NCI-H1436 treated with DMSO at 0.1 percent for 48 hours (cell line): Measurements from ENCODE around the gene NAA80.

Experiments
- DNase-seq: peaks from one replicate; lab custom pipeline; 2025; lab: John Stamatoyannopoulos, UW

NAA80 gene

DNA sequence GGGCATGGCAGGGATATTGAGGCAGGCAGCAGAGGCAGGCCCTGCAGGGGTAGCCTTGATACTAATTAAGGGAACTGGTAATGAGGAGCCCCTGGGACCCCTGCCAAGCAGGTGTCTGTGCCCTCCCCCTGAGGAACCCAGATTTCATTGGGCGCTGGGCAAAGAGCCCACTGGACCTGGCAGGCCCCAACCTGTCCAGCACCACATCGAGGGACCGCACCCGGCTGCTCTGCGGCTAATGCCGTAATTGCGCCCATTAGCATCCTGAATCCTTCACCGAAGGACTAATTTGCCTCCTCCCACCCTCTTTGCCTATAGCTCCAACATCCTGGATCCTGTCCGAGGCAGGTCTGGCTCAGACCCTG, 44.0 kb downstream of the NAA80 start:
- DNase-seq, result no peak

DNA sequence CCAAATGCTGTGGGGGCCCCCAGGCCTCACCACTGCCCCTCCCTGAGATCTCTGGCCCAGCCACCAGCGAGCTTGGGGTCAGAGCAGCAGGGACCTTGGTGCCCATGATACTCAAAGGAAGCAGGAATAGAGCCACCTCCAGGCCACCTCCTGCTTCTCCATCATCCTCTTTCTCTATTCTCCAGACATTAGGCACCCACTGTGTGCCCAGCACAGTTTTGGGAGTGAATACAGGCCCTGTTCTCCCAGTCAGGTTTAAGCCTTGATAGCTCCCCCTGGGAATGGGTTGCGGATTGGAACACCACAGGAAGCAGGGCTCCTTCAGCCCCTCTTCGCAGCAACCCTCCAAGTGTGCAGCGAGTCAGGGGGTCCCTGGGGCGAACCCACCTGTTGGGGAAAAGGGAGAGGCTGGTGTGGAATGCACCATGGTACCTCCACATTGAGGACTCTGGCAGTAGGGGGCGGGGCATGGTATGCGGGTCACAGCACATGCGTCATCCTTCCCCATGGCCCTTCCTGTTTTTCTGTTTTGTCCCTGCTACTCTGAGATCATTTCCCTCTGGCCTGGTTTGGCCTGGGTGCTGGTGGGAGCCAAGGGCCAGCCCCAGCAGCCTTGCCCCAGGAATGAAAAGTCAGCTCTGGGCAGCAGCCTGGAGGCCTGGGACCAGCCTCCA, 44.5 kb downstream of the NAA80 start:
- no peak for DNase-seq

DNA sequence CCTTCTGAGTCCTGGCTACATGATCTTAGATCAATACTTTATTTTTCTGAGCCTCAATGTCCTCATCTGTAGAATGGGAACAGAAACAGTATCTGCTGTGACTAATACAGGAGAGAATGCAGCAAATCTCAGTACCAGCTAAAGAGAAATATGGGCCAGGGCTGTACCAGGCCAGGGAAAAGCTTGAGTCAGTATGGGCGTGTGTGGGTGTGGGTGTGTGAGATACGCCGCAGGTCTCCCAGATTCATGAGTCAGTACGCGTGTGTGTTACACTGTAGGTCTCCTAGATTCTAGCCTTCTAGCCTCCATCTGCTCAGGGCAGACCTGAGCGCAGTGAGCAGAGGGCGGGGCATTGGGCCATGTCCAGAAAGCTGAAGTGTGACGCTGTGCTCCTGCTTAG, 48.0 kb downstream of the NAA80 start:
- DNase-seq, result no peak

DNA sequence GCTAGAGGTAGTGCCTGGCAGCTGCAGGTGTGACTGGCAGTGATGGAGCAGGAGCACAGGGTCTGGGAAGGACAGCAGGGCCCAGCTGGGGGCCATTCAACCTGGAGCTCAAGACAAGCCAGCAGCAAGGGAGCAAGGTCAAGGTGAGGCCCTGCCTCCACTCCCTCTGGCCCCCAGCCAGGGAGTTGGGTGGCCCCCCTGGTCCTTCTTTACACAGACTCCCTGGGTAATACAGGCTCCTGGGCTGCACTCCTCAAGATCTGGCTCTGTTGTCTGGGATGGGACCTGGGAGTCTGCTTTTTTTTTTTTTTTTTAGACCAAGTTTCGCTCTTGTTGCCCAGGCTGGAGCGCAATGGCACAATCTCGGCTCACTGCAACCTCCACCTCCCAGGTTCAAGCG, 48.7 kb downstream of the NAA80 start:
- DNase-seq, result no peak

DNA sequence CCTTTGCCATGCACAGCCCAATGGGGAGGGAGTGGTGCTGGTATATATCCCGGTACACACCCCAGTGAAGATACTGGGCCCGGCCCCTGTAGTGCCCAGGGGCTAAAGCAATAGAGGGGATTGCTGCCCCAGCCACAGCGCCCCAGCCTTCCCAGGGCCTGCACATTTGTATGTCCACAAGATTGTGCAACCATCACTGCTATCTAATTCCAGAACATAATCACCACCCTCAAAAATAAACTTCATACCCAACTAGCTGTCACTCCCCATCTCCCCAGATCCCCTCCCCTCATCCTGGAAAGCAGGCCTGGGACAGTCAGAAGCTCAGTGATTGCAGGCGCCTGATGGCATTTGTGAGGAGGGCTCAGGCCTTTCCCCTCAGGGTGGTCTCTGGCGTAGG, 49.7 kb downstream of the NAA80 start:
- DNase-seq, result no peak

DNA sequence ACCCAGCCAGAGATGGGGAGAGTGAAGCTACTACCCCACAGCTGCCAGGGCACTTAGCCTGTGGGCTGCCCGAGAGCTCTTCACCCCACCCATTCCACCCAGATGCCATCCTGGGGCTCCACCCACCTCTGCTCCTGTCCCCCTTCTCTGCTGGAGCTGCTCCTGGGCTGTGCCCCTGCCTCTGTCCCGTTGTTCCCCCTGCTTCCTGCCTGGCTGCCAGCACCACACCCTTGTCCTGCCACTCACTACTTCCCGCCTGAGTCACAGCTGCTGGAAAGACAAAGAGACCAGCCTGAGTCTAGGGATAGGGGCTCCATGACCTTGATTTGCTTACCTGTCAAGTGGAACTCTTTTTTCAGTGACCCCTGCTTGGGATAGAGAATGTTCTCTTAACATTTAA, 50.8 kb downstream of the NAA80 start:
- no peak for DNase-seq

DNA sequence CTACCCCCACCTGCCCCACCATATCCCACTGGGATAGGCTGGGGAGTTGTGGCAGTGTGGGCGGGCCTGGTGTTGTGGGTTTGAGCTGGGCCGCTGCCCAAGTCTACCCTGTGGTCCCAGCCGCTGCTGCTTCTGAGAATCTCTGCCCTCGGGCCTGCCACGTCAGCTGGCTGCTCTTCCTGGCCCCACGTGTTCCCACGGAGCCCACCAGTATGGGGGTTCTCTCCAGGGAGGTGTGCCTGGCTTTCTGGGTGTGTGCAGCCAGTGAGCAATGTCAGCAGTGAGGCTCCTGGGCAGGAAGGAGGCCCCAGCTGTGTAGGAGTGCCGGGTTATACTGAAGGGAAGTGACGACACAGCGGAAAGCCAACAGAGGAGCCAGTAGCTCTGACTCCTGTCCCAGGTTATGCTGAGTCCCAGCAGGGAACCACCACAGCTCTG, 52.7 kb downstream of the NAA80 start:
- DNase-seq, result no peak
